ENCODE results near the gene TLCD2.

GRCh38 chr17:1732833-1733321, 22.7 kb upstream of the TLCD2 start:
- TF ChIP-seq CTCF (IDR thresholded peaks at IDR 0.05), result no peak
- TF ChIP-seq POLR2A (IDR thresholded peaks at IDR 0.05), result no peak
